Kasumi-1 (cell line): ENCODE data around the gene CNOT11.

Experiments
- DNase-seq, 2 experiments: peaks; one replicate each; lab custom pipeline; 2025; lab: John Stamatoyannopoulos, UW

The CNOT11 gene

DNA sequence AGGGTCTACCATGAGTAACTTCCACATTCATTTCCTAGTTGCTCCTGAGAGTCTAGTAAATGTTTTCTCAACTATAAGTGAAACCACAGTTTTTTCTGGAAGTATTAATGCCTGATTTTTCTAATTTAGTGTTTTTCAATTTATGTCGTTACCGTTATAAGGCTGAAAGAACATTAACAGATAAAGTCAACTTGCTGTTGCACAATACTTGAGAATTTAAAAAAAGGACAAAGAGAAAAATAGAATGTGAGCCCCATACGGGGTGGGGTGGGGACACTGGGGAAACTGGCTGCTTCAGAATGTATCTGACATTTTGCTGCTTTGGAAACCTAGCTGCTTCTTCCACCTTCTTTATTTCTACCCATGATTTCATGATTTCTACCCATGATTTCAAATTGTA lies 26.2 kb downstream of the CNOT11 start:
- no peak for DNase-seq

GRCh38 chr2:101281482-101281881 lies 28.8 kb downstream of the CNOT11 start:
- no peak for DNase-seq

DNA sequence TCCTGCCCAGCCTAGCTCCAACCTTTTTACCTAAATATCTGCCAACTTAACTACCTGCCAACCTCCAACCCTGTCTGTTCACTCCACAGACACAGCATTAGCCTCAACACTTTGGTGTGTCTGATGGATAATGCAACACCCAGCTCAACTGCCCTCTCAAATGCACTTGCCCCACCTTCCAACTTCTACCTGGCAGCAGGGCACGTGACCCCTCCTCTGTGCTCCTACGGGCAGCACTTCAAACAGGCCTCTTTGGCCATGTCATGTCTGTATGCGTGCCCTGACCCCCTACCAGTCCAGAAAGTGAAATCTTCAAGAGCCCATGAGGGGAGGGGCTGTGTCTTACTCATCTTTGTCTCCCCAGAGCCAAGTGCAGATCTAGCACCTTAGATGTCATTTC lies 30.3 kb downstream of the CNOT11 start:
- no peak for DNase-seq

GRCh38 chr2:101286684-101287083 lies 34.0 kb downstream of the CNOT11 start:
- DNase-seq, result no peak

DNA sequence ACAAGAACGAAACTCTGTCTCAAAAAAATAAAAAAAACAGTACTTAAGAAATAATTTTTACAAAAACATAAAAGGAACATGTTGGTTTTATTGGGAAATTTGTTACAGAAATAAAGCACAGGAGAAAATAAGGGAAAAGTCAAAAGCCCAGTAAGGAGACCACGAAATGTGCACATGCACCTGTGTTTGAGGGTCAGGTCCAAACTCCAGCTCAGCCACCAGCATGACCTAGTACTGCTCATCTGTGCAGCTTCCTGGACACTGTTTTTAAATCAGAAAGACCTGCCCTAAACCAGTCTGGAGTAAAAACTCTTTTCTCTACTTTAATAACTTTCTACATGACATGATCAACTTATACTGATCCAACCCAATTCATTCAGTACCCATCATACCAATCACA lies 34.6 kb downstream of the CNOT11 start:
- DNase-seq, result no peak

DNA sequence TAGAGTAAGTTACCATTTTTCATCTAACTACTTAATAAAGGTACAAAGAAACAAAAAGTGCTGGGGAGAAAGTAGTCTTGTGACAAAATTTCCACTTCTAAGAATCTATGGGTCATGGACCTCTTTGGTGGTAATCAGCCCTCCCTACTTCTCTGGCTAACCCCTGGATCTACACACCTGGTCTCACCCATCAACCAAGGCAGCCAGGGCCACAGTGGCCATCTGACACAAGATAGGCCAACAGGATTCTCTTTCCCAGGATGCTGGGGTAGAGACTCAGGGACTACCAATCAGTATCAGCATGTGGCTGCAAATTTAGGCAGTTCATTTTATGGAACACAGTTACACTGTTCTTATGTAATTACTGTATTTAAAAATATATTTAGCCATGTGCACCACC lies 38.0 kb downstream of the CNOT11 start:
- DNase-seq, result no peak

DNA sequence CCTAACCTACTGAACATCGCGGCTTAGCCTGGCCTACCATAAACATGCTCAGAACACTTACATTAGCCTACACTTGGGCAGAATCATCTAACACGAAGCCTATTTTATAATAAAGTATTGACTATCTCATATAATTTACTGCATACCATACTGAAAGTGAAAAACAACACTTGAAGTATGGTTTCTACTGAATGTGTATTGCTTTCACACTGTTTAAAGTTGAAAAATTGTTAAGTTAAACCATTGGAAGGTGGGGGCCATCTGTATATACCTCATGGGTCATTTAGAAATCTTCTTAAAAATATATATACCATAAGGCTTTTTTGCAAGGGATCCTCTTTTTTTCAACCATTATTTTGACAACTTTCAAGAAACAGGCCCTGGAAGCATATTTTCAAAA lies 39.3 kb downstream of the CNOT11 start:
- DNase-seq, result no peak

GRCh38 chr2:101293544-101293943 lies 40.9 kb downstream of the CNOT11 start:
- no peak for DNase-seq

DNA sequence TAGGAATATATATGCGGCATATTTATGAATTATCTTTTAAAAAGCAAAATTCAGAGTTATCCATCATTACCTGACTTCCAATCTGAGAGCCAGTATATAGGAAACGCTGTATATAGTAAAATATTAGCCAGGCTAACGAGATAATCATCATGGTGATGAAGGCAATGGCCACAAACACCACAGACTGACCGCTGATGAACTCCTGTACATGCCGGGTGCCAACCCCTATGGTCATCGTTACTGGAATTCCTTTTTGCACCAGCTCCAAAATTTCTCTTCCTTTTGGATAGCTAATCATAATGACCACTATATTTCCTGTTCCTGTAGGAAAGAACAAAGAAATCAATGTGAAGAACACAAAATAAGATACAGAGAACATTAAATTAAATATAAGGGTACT lies 42.2 kb downstream of the CNOT11 start:
- DNase-seq, result no peak

- no peak for DNase-seq
Observed at GRCh38 chr2:101295895-101296294, 43.2 kb downstream of the CNOT11 start.

- no peak for DNase-seq
Observed at GRCh38 chr2:101296371-101296770, 43.7 kb downstream of the CNOT11 start.

DNA sequence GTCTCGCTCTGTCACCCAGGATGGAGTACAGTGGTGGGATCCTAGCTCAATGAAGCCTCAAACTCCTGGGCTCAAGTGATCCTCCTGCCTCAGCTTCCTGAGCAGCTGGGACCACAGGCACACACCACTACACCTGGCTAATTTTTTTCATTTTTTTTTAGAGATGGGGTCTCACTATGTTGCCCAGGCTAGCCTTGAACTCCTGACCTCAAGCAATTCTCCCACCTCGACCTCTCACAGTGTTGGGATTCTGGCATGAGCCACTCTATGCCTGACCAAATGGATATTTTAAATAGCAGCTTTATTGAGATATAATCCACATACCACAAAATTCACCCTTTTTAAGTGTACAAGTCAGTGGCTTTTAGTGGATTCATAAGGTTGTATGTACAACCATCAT lies 44.7 kb downstream of the CNOT11 start:
- no peak for DNase-seq

DNA sequence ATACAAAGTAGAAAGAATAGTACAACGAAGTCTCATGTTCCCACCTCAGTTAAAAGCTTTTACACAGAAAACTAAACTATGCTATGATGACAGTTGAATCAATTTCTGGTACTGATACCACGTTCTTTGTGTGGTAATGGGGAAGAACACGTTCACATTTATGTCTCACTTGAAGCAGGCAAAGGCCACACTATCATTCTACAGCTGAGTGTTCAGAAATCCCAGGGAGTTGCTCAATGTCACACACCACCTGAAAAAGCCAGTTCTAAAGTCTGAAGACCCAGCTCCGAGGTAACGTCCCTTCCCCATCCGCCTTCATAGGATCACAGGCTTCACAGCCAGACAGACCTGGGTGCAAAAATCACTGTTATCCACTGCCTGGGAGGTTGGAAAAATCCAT lies 46.9 kb downstream of the CNOT11 start:
- no peak for DNase-seq

- DNase-seq, result no peak
Observed at GRCh38 chr2:101300164-101300563, 47.5 kb downstream of the CNOT11 start.

DNA sequence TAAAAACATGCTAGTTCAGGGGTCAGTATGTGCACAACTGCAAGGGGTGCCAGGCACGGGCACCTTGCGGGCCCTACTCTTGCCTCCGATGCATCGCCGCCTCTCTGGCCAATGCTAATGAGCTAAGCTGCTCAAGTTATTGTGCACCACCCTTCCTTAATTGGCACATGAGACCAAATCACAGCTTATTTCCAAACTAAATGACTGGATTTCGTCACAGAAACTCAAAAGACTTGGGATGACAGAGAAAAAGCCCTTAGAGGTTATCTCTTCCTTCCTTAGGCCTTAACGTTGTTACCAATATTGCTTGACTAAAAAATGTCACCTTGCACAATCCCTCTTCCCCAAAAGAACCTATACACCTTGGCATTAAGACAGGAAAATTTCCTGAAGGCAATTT lies 48.1 kb downstream of the CNOT11 start:
- DNase-seq, result no peak

DNA sequence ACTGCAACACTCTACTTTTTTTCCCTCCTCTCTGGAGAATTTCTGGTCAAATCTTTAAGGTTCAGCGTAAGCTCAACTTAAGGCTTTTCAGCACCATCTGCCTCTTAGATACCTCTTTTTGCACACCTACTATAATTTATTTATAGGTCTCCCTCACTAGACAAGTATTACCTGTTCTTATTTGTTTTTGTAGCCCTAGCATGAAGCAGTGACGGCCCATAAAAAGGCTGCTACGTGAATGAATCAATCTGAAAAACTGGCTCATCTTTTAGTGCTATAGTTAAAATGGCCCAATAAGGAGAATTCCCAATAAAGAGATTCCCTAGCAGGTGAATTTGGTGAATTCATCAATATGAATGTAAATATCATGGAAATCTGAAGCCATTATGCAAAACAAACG lies 49.3 kb downstream of the CNOT11 start:
- DNase-seq, result no peak

GRCh38 chr2:101303688-101304087 lies 51.0 kb downstream of the CNOT11 start:
- no peak for DNase-seq

GRCh38 chr2:101305035-101305434 lies 52.3 kb downstream of the CNOT11 start:
- no peak for DNase-seq

DNA sequence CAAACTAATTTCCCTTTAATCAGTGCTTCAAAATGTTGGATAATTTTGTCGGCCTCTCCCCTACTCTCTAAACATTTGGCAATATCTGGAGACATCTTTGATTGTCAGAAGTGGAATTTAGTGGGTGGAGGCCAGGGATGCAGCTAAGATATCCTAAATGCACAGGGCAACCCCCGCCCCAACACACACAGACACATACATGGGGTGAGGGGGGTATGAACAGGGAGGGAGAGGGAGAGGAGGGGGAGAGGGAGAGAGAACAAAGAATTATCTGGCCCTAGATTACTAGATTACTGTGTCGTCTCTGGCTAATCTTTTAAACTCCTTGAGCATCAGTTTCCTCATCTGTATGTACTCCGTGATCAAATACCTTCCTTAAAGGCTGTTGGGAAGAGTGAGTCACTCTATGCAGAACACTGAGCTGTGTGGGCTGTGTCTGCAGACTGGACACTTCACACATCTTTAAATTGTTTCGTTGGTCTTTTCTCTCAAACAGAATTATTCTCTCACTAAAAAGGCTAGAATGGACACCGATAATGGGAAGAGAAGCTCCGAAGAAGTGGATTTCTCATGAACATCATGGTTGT lies 52.9 kb downstream of the CNOT11 start:
- DNase-seq, result no peak

GRCh38 chr2:101306410-101306809 lies 53.7 kb downstream of the CNOT11 start:
- peak in 1 of 2 experiments; percentile 34 for DNase-seq

DNA sequence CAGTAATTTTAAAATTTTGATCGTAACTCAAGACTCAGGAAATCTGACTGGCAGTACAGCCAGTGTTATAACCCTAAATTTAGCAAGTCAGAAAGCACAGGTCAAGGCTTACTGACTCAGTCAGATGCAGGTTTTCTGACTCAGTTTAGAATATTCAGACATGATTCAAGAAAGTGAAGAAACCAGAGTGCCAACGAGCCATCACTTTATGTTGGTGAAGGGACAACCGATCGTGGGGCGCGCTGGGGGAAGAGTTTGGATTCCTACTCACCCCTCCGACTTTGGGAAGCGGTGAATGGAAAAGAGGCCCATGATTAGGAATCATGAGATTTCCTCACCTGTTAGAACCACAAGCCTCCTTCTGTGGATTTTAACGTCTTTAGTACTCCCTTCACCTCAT lies 54.8 kb downstream of the CNOT11 start:
- DNase-seq, result no peak

- DNase-seq, result no peak
Observed at GRCh38 chr2:101307950-101308431, 55.3 kb downstream of the CNOT11 start.

GRCh38 chr2:101308432-101309210 lies 55.9 kb downstream of the CNOT11 start, which contains the start of gene RNF149:
Gene RNF149 (minus strand): TSS chr2:101308701. CDS start chr2:101308588, 113 bp downstream.
- peak; percentile 95 to 97 for DNase-seq
